Measurements from ENCODE around the gene VWA1.

Gene VWA1

GRCh38 chr1:1490633-1491230 is 55.2 kb downstream of the VWA1 start:
- DNase-seq, result no peak

GRCh38 chr1:1491601-1492000 is 56.1 kb downstream of the VWA1 start:
- no peak for DNase-seq

Measured in NCI-H748 treated with DMSO at 0.1 percent for 48 hours (cell line).